ENCODE data around the gene BBS1.

DNA sequence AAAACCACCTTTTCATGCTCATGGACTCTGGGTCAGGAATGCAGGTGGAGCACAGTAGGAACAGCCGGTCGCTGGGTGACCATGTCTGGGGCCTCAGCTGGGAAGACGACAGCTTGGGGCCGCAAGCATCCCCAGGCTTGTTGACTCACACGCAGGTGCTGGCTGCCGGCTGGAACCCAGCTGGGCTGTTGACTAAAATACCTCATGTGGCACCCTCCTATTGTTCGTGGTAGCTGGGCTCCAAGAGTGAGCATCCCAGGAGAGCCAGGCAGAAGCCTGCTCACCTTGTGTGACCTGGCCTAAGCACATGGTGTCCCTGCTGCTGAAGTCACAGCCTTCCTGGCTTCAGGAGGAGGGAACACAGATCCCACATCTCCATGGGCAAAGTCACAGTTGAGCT lies 20.8 kb upstream of the BBS1 start:
- TF ChIP-seq, protein P1, sequence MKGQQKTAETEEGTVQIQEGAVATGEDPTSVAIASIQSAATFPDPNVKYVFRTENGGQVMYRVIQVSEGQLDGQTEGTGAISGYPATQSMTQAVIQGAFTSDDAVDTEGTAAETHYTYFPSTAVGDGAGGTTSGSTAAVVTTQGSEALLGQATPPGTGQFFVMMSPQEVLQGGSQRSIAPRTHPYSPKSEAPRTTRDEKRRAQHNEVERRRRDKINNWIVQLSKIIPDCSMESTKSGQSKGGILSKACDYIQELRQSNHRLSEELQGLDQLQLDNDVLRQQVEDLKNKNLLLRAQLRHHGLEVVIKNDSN (IDR thresholded peaks at IDR 0.05; ENCODE audit: borderline replicate concordance, low read depth), result no peak
- TF ChIP-seq ELF1 (IDR thresholded peaks at IDR 0.05), result no peak
- TF ChIP-seq, protein P2, sequence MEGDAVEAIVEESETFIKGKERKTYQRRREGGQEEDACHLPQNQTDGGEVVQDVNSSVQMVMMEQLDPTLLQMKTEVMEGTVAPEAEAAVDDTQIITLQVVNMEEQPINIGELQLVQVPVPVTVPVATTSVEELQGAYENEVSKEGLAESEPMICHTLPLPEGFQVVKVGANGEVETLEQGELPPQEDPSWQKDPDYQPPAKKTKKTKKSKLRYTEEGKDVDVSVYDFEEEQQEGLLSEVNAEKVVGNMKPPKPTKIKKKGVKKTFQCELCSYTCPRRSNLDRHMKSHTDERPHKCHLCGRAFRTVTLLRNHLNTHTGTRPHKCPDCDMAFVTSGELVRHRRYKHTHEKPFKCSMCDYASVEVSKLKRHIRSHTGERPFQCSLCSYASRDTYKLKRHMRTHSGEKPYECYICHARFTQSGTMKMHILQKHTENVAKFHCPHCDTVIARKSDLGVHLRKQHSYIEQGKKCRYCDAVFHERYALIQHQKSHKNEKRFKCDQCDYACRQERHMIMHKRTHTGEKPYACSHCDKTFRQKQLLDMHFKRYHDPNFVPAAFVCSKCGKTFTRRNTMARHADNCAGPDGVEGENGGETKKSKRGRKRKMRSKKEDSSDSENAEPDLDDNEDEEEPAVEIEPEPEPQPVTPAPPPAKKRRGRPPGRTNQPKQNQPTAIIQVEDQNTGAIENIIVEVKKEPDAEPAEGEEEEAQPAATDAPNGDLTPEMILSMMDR (IDR thresholded peaks at IDR 0.05), result no peak
- TF ChIP-seq, protein P3, sequence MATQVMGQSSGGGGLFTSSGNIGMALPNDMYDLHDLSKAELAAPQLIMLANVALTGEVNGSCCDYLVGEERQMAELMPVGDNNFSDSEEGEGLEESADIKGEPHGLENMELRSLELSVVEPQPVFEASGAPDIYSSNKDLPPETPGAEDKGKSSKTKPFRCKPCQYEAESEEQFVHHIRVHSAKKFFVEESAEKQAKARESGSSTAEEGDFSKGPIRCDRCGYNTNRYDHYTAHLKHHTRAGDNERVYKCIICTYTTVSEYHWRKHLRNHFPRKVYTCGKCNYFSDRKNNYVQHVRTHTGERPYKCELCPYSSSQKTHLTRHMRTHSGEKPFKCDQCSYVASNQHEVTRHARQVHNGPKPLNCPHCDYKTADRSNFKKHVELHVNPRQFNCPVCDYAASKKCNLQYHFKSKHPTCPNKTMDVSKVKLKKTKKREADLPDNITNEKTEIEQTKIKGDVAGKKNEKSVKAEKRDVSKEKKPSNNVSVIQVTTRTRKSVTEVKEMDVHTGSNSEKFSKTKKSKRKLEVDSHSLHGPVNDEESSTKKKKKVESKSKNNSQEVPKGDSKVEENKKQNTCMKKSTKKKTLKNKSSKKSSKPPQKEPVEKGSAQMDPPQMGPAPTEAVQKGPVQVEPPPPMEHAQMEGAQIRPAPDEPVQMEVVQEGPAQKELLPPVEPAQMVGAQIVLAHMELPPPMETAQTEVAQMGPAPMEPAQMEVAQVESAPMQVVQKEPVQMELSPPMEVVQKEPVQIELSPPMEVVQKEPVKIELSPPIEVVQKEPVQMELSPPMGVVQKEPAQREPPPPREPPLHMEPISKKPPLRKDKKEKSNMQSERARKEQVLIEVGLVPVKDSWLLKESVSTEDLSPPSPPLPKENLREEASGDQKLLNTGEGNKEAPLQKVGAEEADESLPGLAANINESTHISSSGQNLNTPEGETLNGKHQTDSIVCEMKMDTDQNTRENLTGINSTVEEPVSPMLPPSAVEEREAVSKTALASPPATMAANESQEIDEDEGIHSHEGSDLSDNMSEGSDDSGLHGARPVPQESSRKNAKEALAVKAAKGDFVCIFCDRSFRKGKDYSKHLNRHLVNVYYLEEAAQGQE (IDR thresholded peaks at IDR 0.05; ENCODE audit: low read depth, low read length), result no peak
- TF ChIP-seq, protein P4, sequence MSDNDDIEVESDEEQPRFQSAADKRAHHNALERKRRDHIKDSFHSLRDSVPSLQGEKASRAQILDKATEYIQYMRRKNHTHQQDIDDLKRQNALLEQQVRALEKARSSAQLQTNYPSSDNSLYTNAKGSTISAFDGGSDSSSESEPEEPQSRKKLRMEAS (IDR thresholded peaks at IDR 0.05; ENCODE audit: low read depth), result no peak
- no peak for TF ChIP-seq RFX5 (IDR thresholded peaks at IDR 0.05; ENCODE audit: low read length)
- no peak for TF ChIP-seq POLR2AphosphoS5 (IDR thresholded peaks at IDR 0.05; ENCODE audit: low read depth, low read length)
- TF ChIP-seq CHD2 (IDR thresholded peaks at IDR 0.05; ENCODE audit: low read length, partially characterized antibody), result no peak
- no peak for TF ChIP-seq NFIC (IDR thresholded peaks at IDR 0.05; ENCODE audit: borderline replicate concordance)
- TF ChIP-seq, protein P5, sequence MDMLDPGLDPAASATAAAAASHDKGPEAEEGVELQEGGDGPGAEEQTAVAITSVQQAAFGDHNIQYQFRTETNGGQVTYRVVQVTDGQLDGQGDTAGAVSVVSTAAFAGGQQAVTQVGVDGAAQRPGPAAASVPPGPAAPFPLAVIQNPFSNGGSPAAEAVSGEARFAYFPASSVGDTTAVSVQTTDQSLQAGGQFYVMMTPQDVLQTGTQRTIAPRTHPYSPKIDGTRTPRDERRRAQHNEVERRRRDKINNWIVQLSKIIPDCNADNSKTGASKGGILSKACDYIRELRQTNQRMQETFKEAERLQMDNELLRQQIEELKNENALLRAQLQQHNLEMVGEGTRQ (IDR thresholded peaks at IDR 0.05; ENCODE audit: borderline replicate concordance, low read depth, low read length), result no peak
- TF ChIP-seq EZH2phosphoT487 (IDR thresholded peaks at IDR 0.05; ENCODE audit: borderline replicate concordance, low read depth), result no peak

Data from SK-N-SH (cell line).